ENCODE data around the gene ZNF620. TPM values are rescaled to one million over a fixed set of nuclear protein-coding genes. Genes with fewer than 3 reads are reported as not detected.

Gene ZNF620
- total RNA-seq, 4 donors from 2014 or later, result 4.4 to 6.7 (median 5.6) TPM

GRCh38 chr3:40468018-40468417, 37.8 kb upstream of the ZNF620 start:
- no peaks in the 10 kb centered on the region for H3K9me3 ChIP-seq
- no peaks in the 10 kb centered on the region for H3K4me1 ChIP-seq
- no peaks in the 10 kb centered on the region for H3K27me3 ChIP-seq
- H3K4me3 ChIP-seq, result no peak overlapping the region
- no peak overlapping the region for H3K27ac ChIP-seq
- DNase-seq, result no peak
- TF ChIP-seq POLR2A (IDR thresholded peaks at IDR 0.05), result no peak
- no peak for TF ChIP-seq CTCF (IDR thresholded peaks at IDR 0.05)
- peaks cover 0 to 13% (median 0%) of the 10 kb centered on the region in 3 donors for H3K36me3 ChIP-seq

GRCh38 chr3:40470701-40471100, 35.1 kb upstream of the ZNF620 start:
- no peak overlapping the region for H3K27ac ChIP-seq
- H3K4me3 ChIP-seq, result no peak overlapping the region
- no peaks in the 10 kb centered on the region for H3K9me3 ChIP-seq
- no peak for TF ChIP-seq CTCF (IDR thresholded peaks at IDR 0.05)
- no peak for TF ChIP-seq POLR2A (IDR thresholded peaks at IDR 0.05)
- no peak for DNase-seq
- no peaks in the 10 kb centered on the region for H3K4me1 ChIP-seq
- H3K27me3 ChIP-seq, result no peaks in the 10 kb centered on the region
- no peaks in the 10 kb centered on the region for H3K36me3 ChIP-seq

- peak; percentile 70 to 88 (median 81) for DNase-seq
- no peaks in the 10 kb centered on the region for H3K9me3 ChIP-seq
- peak within 1 kb of the TSS; percentile 65 to 78 (median 75) for H3K27ac ChIP-seq
- peaks cover 0 to 18% (median 0%) of the 10 kb centered on the region in 3 donors for H3K36me3 ChIP-seq
- peaks cover 0 to 7% (median 0%) of the 10 kb centered on the region in 4 donors for H3K4me1 ChIP-seq
- no peaks in the 10 kb centered on the region for H3K27me3 ChIP-seq
- peak within 1 kb of the TSS; percentile 69 to 90 (median 82) for H3K4me3 ChIP-seq
- TF ChIP-seq CTCF (IDR thresholded peaks at IDR 0.05) (no peak), POLR2A (IDR thresholded peaks at IDR 0.05) (peak in 1 of 2 donors; percentile 33)
These were observed 29.1 kb upstream of the ZNF620 start, which contains the start of gene ZNF619 for GRCh38 chr3:40476478-40477470. Gene ZNF619 (plus strand): TSS chr3:40477122. CDS start chr3:40477980, 858 bp downstream.

- H3K36me3 ChIP-seq, result peaks cover 0 to 26% (median 0%) of the 10 kb centered on the region in 3 donors
- no peak overlapping the region for H3K27ac ChIP-seq
- DNase-seq, result no peak
- H3K4me3 ChIP-seq, result peak overlapping the region in 3 of 4 donors; percentile 73 to 90 (median 90)
- no peaks in the 10 kb centered on the region for H3K27me3 ChIP-seq
- TF ChIP-seq CTCF (IDR thresholded peaks at IDR 0.05) (no peak), POLR2A (IDR thresholded peaks at IDR 0.05) (no peak)
- no peaks in the 10 kb centered on the region for H3K9me3 ChIP-seq
- H3K4me1 ChIP-seq, result peaks cover 0 to 7% (median 0%) of the 10 kb centered on the region in 4 donors
These were observed 28.2 kb upstream of the ZNF620 start for GRCh38 chr3:40477666-40478065.

GRCh38 chr3:40487172-40487571, 18.7 kb upstream of the ZNF620 start:
- no peak for DNase-seq
- Histone ChIP-seq H3K27ac (no peak overlapping the region), H3K27me3 (no peaks in the 10 kb centered on the region), H3K9me3 (peaks cover 0 to 19% (median 7%) of the 10 kb centered on the region in 4 donors), H3K36me3 (peaks cover 0 to 59% (median 0%) of the 10 kb centered on the region in 3 donors), H3K4me1 (no peaks in the 10 kb centered on the region), H3K4me3 (no peak overlapping the region)
- TF ChIP-seq CTCF (IDR thresholded peaks at IDR 0.05), result no peak
- TF ChIP-seq POLR2A (IDR thresholded peaks at IDR 0.05), result no peak

Data from Peyer's patch (tissue), 4 donors.